Hepatocyte (in vitro differentiated cells): ENCODE data around the gene LCN1. TPM values are rescaled to one million over a fixed set of nuclear protein-coding genes. Genes with fewer than 3 reads are reported as not detected.

Experiments
- DNase-seq: peaks from one replicate; pipeline ENCODE4 v3.0.0-alpha.2; 2016; ENCODE audit warnings: low spot score
- H2AFZ ChIP-seq: fragments of 200-600 bp; sonication (generic); 2 replicates; pipeline ENCODE4 v1.6.0; 2016; ENCODE audit warnings: antibody characterized with exemption, mild to moderate bottlenecking
- H3K27ac ChIP-seq: fragments of 200-600 bp; sonication (generic); 2 replicates; pipeline ENCODE4 v1.5.1; 2016; ENCODE audit warnings: mild to moderate bottlenecking
- H3K27me3 ChIP-seq: fragments of 200-600 bp; sonication (generic); 2 replicates; pipeline ENCODE4 v1.6.1; 2016
- H3K36me3 ChIP-seq: fragments of 200-600 bp; sonication (generic); replicated peaks from 2 replicates; pipeline ENCODE4 v1.5.1; 2016; ENCODE audit warnings: low read depth; ENCODE audit not compliant: insufficient read depth
- H3K4me1 ChIP-seq: fragments of 200-600 bp; sonication (generic); 2 replicates; pipeline ENCODE4 v1.5.1; 2016; ENCODE audit warnings: mild to moderate bottlenecking, moderate library complexity; ENCODE audit not compliant: insufficient read depth
- H3K4me2 ChIP-seq: fragments of 200-600 bp; sonication (generic); 2 replicates; pipeline ENCODE4 v1.6.0; 2016
- H3K4me3 ChIP-seq: fragments of 200-600 bp; sonication (generic); 2 replicates; pipeline ENCODE4 v1.5.1; 2016; ENCODE audit warnings: mild to moderate bottlenecking
- H3K79me2 ChIP-seq: fragments of 200-600 bp; sonication (generic); 2 replicates; pipeline ENCODE4 v1.6.0; 2017; ENCODE audit warnings: mild to moderate bottlenecking
- H3K9me2 ChIP-seq: fragments of 200-600 bp; sonication (generic); replicated peaks from 2 replicates; pipeline ENCODE4 v1.6.0; 2017; ENCODE audit warnings: mild to moderate bottlenecking; ENCODE audit not compliant: insufficient read depth
- H3K9me3 ChIP-seq: fragments of 200-600 bp; sonication (generic); 2 replicates; pipeline ENCODE4 v1.5.1; 2016; ENCODE audit warnings: low read depth, mild to moderate bottlenecking
- H4K20me1 ChIP-seq: fragments of 200-600 bp; sonication (generic); 2 replicates; pipeline ENCODE4 v1.6.0; 2016; ENCODE audit warnings: mild to moderate bottlenecking; ENCODE audit not compliant: insufficient read depth, poor library complexity, severe bottlenecking
- EZH2 ChIP-seq: fragments of 200-600 bp; sonication (generic); IDR thresholded peaks from 2 replicates; pipeline ENCODE4 v1.6.1; 2016; ENCODE audit warnings: antibody characterized with exemption, mild to moderate bottlenecking, borderline replicate concordance
- EZH2phosphoT487 ChIP-seq: fragments of 200-600 bp; sonication (generic); IDR thresholded peaks from one replicate; pipeline ENCODE4 v1.6.1; 2018; ENCODE audit warnings: antibody characterized with exemption, mild to moderate bottlenecking, low read depth, moderate library complexity; ENCODE audit not compliant: unreplicated experiment, severe bottlenecking
- WGBS: methylation state at CpG from one replicate; pipeline ENCODE4 v1.1.6; 2016; ENCODE audit warnings: low lambda C conversion rate; ENCODE audit errors: missing lambda C conversion rate; 5-methylcytosine and 5-hydroxymethylcytosine counted together
- polyA plus RNA-seq: library from polyadenylated mRNA; unstranded; fragments of >200 nt; fragmentation: Nextera tagmentation; extraction: Ambion mirVana; gene quantifications from 2 replicates; pipeline ENCODE4 v1.2.1, GENCODE V29; 2016
- total RNA-seq: library from RNA; depleted of rRNA; stranded (reverse); fragments of >200 nt; gene quantifications from 2 replicates; pipeline ENCODE4 v1.2.3, GENCODE V29; 2014
- TF ChIP-seq, protein P1 (sequence below): fragments of 200-600 bp; sonication (generic); IDR thresholded peaks from 2 replicates; pipeline ENCODE4 v1.5.1; 2016; ENCODE audit warnings: antibody characterized with exemption, mild to moderate bottlenecking; ENCODE audit not compliant: poor library complexity

Gene LCN1
- total and polyA plus RNA-seq, 2 experiments from 2014 or later = not detected

DNA sequence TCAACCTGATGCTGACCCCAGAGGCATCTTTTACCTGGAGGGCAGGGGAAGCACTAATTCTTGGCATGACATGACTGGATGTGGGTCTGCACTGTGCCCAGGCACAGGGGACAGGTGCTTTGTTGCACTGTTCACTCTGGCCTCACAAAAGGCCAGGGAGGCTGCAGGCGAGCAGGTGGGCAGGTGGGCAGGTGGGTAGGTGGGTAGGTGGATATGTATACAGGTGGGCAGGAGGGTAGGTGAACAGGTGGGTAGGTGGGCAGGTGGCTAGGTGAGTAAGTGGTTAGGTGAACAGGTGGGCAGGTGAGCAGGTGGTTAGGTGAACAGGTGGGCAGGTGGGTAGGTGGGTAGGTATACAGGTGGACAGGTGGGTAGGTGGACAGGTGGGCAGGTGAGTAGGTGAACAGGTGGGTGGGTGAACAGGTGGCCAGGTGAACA, 41.8 kb downstream of the LCN1 start:
- H3K79me2 ChIP-seq = no peaks in the 10 kb centered on the region
- H3K27me3 ChIP-seq = no peaks in the 10 kb centered on the region
- no peak for DNase-seq
- no peak overlapping the region for H3K4me3 ChIP-seq
- no peaks in the 10 kb centered on the region for H3K9me2 ChIP-seq
- no peaks in the 10 kb centered on the region for H3K36me3 ChIP-seq
- 60% methylated on average over 1 of the region's 1 CpG for WGBS
- H3K9me3 ChIP-seq = no peaks in the 10 kb centered on the region
- no peak overlapping the region for H2AFZ ChIP-seq
- no peak overlapping the region for H3K4me2 ChIP-seq
- TF ChIP-seq EZH2 = no peak
- no peak for TF ChIP-seq EZH2phosphoT487
- TF ChIP-seq, protein P1, sequence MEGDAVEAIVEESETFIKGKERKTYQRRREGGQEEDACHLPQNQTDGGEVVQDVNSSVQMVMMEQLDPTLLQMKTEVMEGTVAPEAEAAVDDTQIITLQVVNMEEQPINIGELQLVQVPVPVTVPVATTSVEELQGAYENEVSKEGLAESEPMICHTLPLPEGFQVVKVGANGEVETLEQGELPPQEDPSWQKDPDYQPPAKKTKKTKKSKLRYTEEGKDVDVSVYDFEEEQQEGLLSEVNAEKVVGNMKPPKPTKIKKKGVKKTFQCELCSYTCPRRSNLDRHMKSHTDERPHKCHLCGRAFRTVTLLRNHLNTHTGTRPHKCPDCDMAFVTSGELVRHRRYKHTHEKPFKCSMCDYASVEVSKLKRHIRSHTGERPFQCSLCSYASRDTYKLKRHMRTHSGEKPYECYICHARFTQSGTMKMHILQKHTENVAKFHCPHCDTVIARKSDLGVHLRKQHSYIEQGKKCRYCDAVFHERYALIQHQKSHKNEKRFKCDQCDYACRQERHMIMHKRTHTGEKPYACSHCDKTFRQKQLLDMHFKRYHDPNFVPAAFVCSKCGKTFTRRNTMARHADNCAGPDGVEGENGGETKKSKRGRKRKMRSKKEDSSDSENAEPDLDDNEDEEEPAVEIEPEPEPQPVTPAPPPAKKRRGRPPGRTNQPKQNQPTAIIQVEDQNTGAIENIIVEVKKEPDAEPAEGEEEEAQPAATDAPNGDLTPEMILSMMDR = no peak
- no peaks in the 10 kb centered on the region for H4K20me1 ChIP-seq
- H3K27ac ChIP-seq = no peak overlapping the region
- H3K4me1 ChIP-seq = no peaks in the 10 kb centered on the region

DNA sequence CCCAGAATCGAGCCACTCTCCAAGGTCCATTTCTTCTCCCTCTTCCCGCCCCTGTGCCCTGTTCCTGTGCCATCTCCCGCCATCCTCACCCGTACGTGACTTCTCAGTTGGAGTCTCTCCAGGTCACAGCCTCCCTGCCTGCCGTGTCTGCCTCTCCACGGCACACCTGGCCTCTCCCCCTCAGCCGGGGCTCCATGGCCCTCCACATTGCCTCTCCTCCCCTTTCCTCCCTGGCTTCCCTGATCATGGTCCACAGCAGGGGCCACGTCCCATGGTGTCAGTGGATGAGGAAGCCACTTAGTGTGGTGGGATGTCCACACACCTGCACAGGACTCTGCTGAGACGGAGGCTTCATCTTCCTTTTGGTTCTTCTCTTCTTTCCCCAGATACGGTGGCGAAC, 42.6 kb downstream of the LCN1 start:
- Histone ChIP-seq H3K4me3 (no peak overlapping the region), H3K27ac (no peak overlapping the region), H3K4me2 (no peak overlapping the region), H2AFZ (no peak overlapping the region), H3K9me3 (no peaks in the 10 kb centered on the region), H3K79me2 (no peaks in the 10 kb centered on the region), H3K36me3 (no peaks in the 10 kb centered on the region), H3K9me2 (no peaks in the 10 kb centered on the region), H3K27me3 (no peaks in the 10 kb centered on the region), H3K4me1 (no peaks in the 10 kb centered on the region), H4K20me1 (no peaks in the 10 kb centered on the region)
- DNase-seq = no peak
- TF ChIP-seq EZH2 (no peak), EZH2phosphoT487 (no peak)
- TF ChIP-seq, protein P1 = no peak
- 95% methylated on average over 11 of the region's 12 CpGs for WGBS

- no peaks in the 10 kb centered on the region for H3K27me3 ChIP-seq
Measured at GRCh38 chr9:135565141-135565628, 43.9 kb downstream of the LCN1 start.

More at GRCh38 chr9:135565141-135565628, 43.9 kb downstream of the LCN1 start:
- Histone ChIP-seq H3K36me3 (no peaks in the 10 kb centered on the region), H3K9me3 (no peaks in the 10 kb centered on the region), H4K20me1 (no peaks in the 10 kb centered on the region), H3K27ac (no peak overlapping the region), H2AFZ (no peak overlapping the region), H3K79me2 (no peaks in the 10 kb centered on the region), H3K4me2 (no peak overlapping the region), H3K9me2 (no peaks in the 10 kb centered on the region), H3K4me3 (no peak overlapping the region), H3K4me1 (no peaks in the 10 kb centered on the region)
- TF ChIP-seq EZH2 = no peak
- TF ChIP-seq EZH2phosphoT487 = no peak
- TF ChIP-seq, protein P1 = no peak
- WGBS = 83% methylated on average over 9 of the region's 9 CpGs
- DNase-seq = peak; percentile 6
